ENCODE results near the gene OR2A7.
"Not testable (repeated sequence)": the region's sequence is repeated elsewhere in the genome, so short reads cannot be mapped to it uniquely, and the experiment has no call there.

DNA sequence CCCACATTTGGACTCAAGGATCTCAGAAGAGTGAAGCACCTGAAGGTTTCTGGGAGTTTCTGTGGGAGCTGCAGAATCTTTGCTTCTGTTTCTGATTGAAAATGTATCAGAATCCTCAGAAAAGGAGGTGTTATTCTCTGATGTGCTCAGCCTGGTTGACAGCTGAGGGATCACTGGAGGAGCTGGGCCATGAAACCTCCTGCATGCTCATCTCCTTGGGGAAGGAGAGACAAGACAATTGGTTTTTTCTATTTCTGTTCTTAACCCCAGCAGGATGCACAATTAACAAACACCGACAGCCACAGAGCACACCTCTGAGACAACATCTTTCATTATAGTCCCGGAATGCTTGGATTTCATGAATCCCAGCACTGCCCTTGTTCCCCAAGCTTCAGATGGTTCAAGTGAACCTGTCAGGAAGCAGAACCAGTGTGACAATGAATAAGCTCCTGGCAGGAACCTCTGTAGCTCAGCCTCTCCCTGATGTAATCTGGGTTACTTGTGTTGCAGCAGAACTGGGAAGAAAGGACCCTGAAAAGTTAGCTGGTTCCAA is 26.0 kb downstream of the OR2A7 start:
- TF ChIP-seq, protein P1, sequence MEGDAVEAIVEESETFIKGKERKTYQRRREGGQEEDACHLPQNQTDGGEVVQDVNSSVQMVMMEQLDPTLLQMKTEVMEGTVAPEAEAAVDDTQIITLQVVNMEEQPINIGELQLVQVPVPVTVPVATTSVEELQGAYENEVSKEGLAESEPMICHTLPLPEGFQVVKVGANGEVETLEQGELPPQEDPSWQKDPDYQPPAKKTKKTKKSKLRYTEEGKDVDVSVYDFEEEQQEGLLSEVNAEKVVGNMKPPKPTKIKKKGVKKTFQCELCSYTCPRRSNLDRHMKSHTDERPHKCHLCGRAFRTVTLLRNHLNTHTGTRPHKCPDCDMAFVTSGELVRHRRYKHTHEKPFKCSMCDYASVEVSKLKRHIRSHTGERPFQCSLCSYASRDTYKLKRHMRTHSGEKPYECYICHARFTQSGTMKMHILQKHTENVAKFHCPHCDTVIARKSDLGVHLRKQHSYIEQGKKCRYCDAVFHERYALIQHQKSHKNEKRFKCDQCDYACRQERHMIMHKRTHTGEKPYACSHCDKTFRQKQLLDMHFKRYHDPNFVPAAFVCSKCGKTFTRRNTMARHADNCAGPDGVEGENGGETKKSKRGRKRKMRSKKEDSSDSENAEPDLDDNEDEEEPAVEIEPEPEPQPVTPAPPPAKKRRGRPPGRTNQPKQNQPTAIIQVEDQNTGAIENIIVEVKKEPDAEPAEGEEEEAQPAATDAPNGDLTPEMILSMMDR (IDR thresholded peaks at IDR 0.05) = not testable (repeated sequence)
- not testable (repeated sequence) for TF ChIP-seq POLR2AphosphoS5 (IDR thresholded peaks at IDR 0.05)

All from suprapubic skin (tissue), 3 donors.